Measurements from ENCODE around the gene CYLD. TPM values are rescaled to one million over a fixed set of nuclear protein-coding genes. Genes with fewer than 3 reads are reported as not detected.

Gene CYLD
- total and polyA plus RNA-seq, 4 donors: 15.3 to 90.5 (median 26.0) TPM

DNA sequence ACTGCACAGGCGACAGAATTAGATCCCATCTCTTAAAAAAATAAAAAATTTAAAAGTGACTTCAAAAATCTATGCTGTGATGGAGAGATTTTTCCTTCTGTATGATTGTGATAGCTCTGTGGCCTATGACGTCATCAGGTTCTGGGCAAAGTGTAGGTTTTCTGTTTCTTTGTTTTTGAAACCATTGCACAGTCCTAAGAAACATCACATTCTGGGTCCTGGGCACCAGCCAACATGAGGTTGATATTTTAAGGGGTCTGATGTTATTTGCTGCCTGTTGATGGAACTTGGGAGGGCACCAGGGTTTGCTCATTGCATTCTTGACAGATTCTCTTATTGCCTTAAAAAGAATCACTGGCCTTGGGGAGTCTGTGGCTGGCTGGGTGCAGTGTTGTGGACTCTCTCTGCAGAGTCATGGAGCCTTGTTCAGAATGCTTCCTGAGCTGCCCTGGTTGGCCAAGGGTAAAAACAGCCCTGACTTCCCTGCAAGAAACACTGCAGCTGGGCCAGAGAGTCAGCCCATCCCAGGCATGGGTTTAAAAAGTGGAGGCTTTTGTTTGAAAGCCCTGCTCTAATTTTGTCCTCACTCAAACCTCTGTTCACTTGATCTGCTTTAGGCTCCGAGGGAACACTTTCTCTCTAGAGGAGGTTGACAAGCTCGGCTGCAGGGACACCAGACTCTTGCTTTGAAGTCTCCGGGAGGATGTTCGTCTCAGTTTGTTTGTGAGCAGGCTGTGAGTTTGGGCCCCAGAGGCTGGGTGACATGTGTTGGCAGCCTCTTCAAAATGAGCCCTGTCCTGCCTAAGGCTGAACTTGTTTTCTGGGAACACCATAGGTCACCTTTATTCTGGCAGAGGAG, 10.5 kb upstream of the CYLD start:
- H3K9ac ChIP-seq (ENCODE audit: insufficient read depth in 1 of 2, low read length in 2 of 2): no peak overlapping the region
- H3K4me1 ChIP-seq (ENCODE audit: control insufficient read depth in 5 of 5, insufficient read depth in 5 of 5, low read length in 5 of 5): peaks cover 0 to 18% (median 0%) of the 10 kb centered on the region in 5 donors
- no peak overlapping the region for H3K4me3 ChIP-seq
- no peaks in the 10 kb centered on the region for H3K9me3 ChIP-seq (ENCODE audit: control insufficient read depth in 4 of 4, insufficient read depth in 3 of 4, low read length in 3 of 4)
- TF ChIP-seq CTCF (IDR thresholded peaks at IDR 0.05; ENCODE audit: control extremely low read depth, extremely low read depth): no peak
- H3K36me3 ChIP-seq (ENCODE audit: control insufficient read depth in 4 of 4, insufficient read depth in 4 of 4, low read length in 4 of 4): peaks cover 0 to 3% (median under 1%) of the 10 kb centered on the region in 4 donors
- H3K27me3 ChIP-seq (ENCODE audit: control insufficient read depth in 3 of 3, insufficient read depth in 3 of 3, low read length in 2 of 3): no peaks in the 10 kb centered on the region
- ATAC-seq (ENCODE audit: insufficient read depth, low FRiP score) (no peak), DNase-seq (no peak)
- no peak overlapping the region for H3K27ac ChIP-seq (ENCODE audit: low read depth in 1 of 2, low read length in 1 of 2)
- WGBS, 2 donors: 79 to 85% methylated on average over 6 of the region's 6 CpGs

DNA sequence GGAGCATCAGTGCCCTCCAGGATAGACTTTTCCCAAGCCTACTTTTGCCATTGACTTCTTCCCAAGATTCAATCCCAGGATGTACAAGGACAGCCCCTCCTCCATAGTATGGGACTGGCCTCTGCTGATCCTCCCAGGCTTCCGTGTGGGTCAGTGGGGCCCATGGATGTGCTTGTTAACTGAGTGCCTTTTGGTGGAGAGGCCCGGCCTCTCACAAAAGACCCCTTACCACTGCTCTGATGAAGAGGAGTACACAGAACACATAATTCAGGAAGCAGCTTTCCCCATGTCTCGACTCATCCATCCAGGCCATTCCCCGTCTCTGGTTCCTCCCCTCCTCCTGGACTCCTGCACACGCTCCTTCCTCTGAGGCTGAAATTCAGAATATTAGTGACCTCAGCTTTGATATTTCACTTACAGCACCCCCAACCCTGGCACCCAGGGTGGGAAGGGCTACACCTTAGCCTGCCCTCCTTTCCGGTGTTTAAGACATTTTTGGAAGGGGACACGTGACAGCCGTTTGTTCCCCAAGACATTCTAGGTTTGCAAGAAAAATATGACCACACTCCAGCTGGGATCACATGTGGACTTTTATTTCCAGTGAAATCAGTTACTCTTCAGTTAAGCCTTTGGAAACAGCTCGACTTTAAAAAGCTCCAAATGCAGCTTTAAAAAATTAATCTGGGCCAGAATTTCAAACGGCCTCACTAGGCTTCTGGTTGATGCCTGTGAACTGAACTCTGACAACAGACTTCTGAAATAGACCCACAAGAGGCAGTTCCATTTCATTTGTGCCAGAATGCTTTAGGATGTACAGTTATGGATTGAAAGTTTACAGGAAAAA, 9.7 kb upstream of the CYLD start:
- Histone ChIP-seq H3K9ac (ENCODE audit: insufficient read depth in 1 of 2, low read length in 2 of 2) (peak overlapping the region in 1 of 2 donors; percentile 38), H3K4me1 (ENCODE audit: control insufficient read depth in 5 of 5, insufficient read depth in 5 of 5, low read length in 5 of 5) (peaks cover 0 to 18% (median 2%) of the 10 kb centered on the region in 5 donors), H3K9me3 (ENCODE audit: control insufficient read depth in 4 of 4, insufficient read depth in 3 of 4, low read length in 3 of 4) (no peaks in the 10 kb centered on the region), H3K4me3 (no peak overlapping the region), H3K27ac (ENCODE audit: low read depth in 1 of 2, low read length in 1 of 2) (no peak overlapping the region), H3K36me3 (ENCODE audit: control insufficient read depth in 4 of 4, insufficient read depth in 4 of 4, low read length in 4 of 4) (peaks cover 0 to 3% (median under 1%) of the 10 kb centered on the region in 4 donors), H3K27me3 (ENCODE audit: control insufficient read depth in 3 of 3, insufficient read depth in 3 of 3, low read length in 2 of 3) (no peaks in the 10 kb centered on the region)
- DNase-seq (peak in 1 of 3 donors; percentile 44), ATAC-seq (ENCODE audit: insufficient read depth, low FRiP score) (no peak)
- TF ChIP-seq CTCF (IDR thresholded peaks at IDR 0.05; ENCODE audit: control extremely low read depth, extremely low read depth): no peak
- WGBS, 2 donors: 82 to 83% methylated on average over 10 of the region's 10 CpGs

- Histone ChIP-seq H3K4me3 (no peak overlapping the region), H3K36me3 (ENCODE audit: control insufficient read depth in 4 of 4, insufficient read depth in 4 of 4, low read length in 4 of 4) (peaks cover 0 to 2% (median 0%) of the 10 kb centered on the region in 4 donors), H3K27ac (ENCODE audit: low read depth in 1 of 2, low read length in 1 of 2) (no peak overlapping the region), H3K4me1 (ENCODE audit: control insufficient read depth in 5 of 5, insufficient read depth in 5 of 5, low read length in 5 of 5) (peaks cover 0 to 18% (median 2%) of the 10 kb centered on the region in 5 donors), H3K9me3 (ENCODE audit: control insufficient read depth in 4 of 4, insufficient read depth in 3 of 4, low read length in 3 of 4) (no peaks in the 10 kb centered on the region), H3K27me3 (ENCODE audit: control insufficient read depth in 3 of 3, insufficient read depth in 3 of 3, low read length in 2 of 3) (no peaks in the 10 kb centered on the region), H3K9ac (ENCODE audit: insufficient read depth in 1 of 2, low read length in 2 of 2) (no peak overlapping the region)
- no peak for DNase-seq
- no peak for TF ChIP-seq CTCF (IDR thresholded peaks at IDR 0.05; ENCODE audit: control extremely low read depth, extremely low read depth)
- 83 to 93% methylated on average over 7 of the region's 7 CpGs for WGBS, 2 donors
- ATAC-seq (ENCODE audit: insufficient read depth, low FRiP score): no peak
Observed at GRCh38 chr16:50733468-50733867, 8.4 kb upstream of the CYLD start.

Measured in lung (tissue), 12 donors.